ENCODE data around the gene TMCC3.

TMCC3 gene

GRCh38 chr12:94565683-94566082 is 84.7 kb downstream of the TMCC3 start:
- no peaks in the 10 kb centered on the region for H3K9me3 ChIP-seq (ENCODE audit: control insufficient read depth, insufficient read depth, low read depth, low read length)
- H3K36me3 ChIP-seq (ENCODE audit: control insufficient read depth in 2 of 2, insufficient read depth in 1 of 2, low read length in 2 of 2), result no peaks in the 10 kb centered on the region
- H3K4me3 ChIP-seq (ENCODE audit: low read depth, low read length), result no peak overlapping the region
- no peak overlapping the region for H3K27ac ChIP-seq (ENCODE audit: extremely low read depth, low read depth, low read length)
- H3K4me1 ChIP-seq (ENCODE audit: control insufficient read depth, insufficient read depth, low read length), result peaks cover 16% of the 10 kb centered on the region
- ChIA-PET CTCF (interaction anchor here (0.7 kb wide), 1 partner anchor 20 kb away, joined by 3 read pairs; no protein-coding TSS in a partner anchor), POLR2A (no interaction called here)
- TF ChIP-seq ZNF416 (tag by site-specific recombination; IDR thresholded peaks at IDR 0.05), result no peak
- TF ChIP-seq HOXA7 (CRISPR knock-in tag; IDR thresholded peaks at IDR 0.05; ENCODE audit: borderline replicate concordance), result no peak
- TF ChIP-seq TCF7L2 (IDR thresholded peaks at IDR 0.05; ENCODE audit: borderline replicate concordance, low read depth, low read length), result no peak
- no peak for TF ChIP-seq ZNF585B (tag by site-specific recombination; IDR thresholded peaks at IDR 0.05)
- TF ChIP-seq GLIS2 (tag by site-specific recombination; IDR thresholded peaks at IDR 0.05), result no peak

- ChIA-PET CTCF (interaction anchor here (0.8 to 2.4 kb wide), 2 partner anchors 17 to 57 kb away, joined by 3 to 11 read pairs; no protein-coding TSS in a partner anchor), POLR2A (interaction anchor here (0.6 kb wide), 1 partner anchor 17 kb away, joined by 3 read pairs; no protein-coding TSS in a partner anchor)
- Histone ChIP-seq H3K4me1 (ENCODE audit: control insufficient read depth, insufficient read depth, low read length) (peaks cover 15% of the 10 kb centered on the region), H3K9me3 (ENCODE audit: control insufficient read depth, insufficient read depth, low read depth, low read length) (no peaks in the 10 kb centered on the region), H3K27ac (ENCODE audit: extremely low read depth, low read depth, low read length) (no peak overlapping the region), H3K4me3 (ENCODE audit: low read depth, low read length) (no peak overlapping the region), H3K36me3 (ENCODE audit: control insufficient read depth in 2 of 2, insufficient read depth in 1 of 2, low read length in 2 of 2) (no peaks in the 10 kb centered on the region)
- no peak for TF ChIP-seq ZNF426 (tag by site-specific recombination; IDR thresholded peaks at IDR 0.05)
- no peak for TF ChIP-seq ZNF274 (IDR thresholded peaks at IDR 0.05; ENCODE audit: low read length)
- TF ChIP-seq ZNF274 (tag by site-specific recombination; IDR thresholded peaks at IDR 0.05; ENCODE audit: borderline replicate concordance), result no peak
- no peak for TF ChIP-seq KLF8 (tag by site-specific recombination; IDR thresholded peaks at IDR 0.05)
- TF ChIP-seq ZNF132 (tag by site-specific recombination; IDR thresholded peaks at IDR 0.05; ENCODE audit: borderline replicate concordance), result no peak
- TF ChIP-seq ZNF747 (tag by site-specific recombination; IDR thresholded peaks at IDR 0.05), result no peak
- no peak for TF ChIP-seq ZNF623 (tag by site-specific recombination; IDR thresholded peaks at IDR 0.05)
- TF ChIP-seq ZNF157 (tag by site-specific recombination; IDR thresholded peaks at IDR 0.05), result no peak
- no peak for TF ChIP-seq ZNF529 (tag by site-specific recombination; IDR thresholded peaks at IDR 0.05; ENCODE audit: insufficient replicate concordance)
- TF ChIP-seq BCL11A (tag by site-specific recombination; IDR thresholded peaks at IDR 0.05; ENCODE audit: low read depth), result no peak
- no peak for TF ChIP-seq GFI1B (tag by site-specific recombination; IDR thresholded peaks at IDR 0.05)
- TF ChIP-seq ZNF626 (tag by site-specific recombination; IDR thresholded peaks at IDR 0.05), result no peak
- TF ChIP-seq ZNF292 (tag by site-specific recombination; IDR thresholded peaks at IDR 0.05; ENCODE audit: borderline replicate concordance, low read depth), result no peak
- no peak for TF ChIP-seq ZNF23 (tag by site-specific recombination; IDR thresholded peaks at IDR 0.05; ENCODE audit: borderline replicate concordance)
- TF ChIP-seq ZNF514 (tag by site-specific recombination; IDR thresholded peaks at IDR 0.05), result no peak
- no peak for TF ChIP-seq ELK4 (IDR thresholded peaks at IDR 0.05; ENCODE audit: borderline replicate concordance, low read depth, low read length)
These were observed 87.1 kb downstream of the TMCC3 start for GRCh38 chr12:94563286-94563685.

GRCh38 chr12:94561943-94562411 is 88.4 kb downstream of the TMCC3 start:
- Histone ChIP-seq H3K27ac (ENCODE audit: extremely low read depth, low read depth, low read length) (no peak overlapping the region), H3K4me3 (ENCODE audit: low read depth, low read length) (no peak overlapping the region), H3K4me1 (ENCODE audit: control insufficient read depth, insufficient read depth, low read length) (peaks cover 5% of the 10 kb centered on the region; the same call in 1 of the 2 replicates), H3K36me3 (ENCODE audit: control insufficient read depth in 2 of 2, insufficient read depth in 1 of 2, low read length in 2 of 2) (no peaks in the 10 kb centered on the region), H3K9me3 (ENCODE audit: control insufficient read depth, insufficient read depth, low read depth, low read length) (no peaks in the 10 kb centered on the region)
- POLR2A ChIA-PET, result no interaction called here
- CTCF ChIA-PET, result interaction anchor here (2.4 kb wide), 1 partner anchor 16 kb away, joined by 11 read pairs; no protein-coding TSS in a partner anchor
- TF ChIP-seq ZNF449 (tag by site-specific recombination; IDR thresholded peaks at IDR 0.05) (no peak), SETDB1 (IDR thresholded peaks at IDR 0.05; ENCODE audit: insufficient read length, low read length) (no peak), ZNF2 (tag by site-specific recombination; IDR thresholded peaks at IDR 0.05) (no peak), ZNF548 (tag by site-specific recombination; IDR thresholded peaks at IDR 0.05) (no peak), ZNF791 (tag by site-specific recombination; IDR thresholded peaks at IDR 0.05) (no peak), GLIS1 (tag by site-specific recombination; IDR thresholded peaks at IDR 0.05) (no peak), ZNF223 (tag by site-specific recombination; IDR thresholded peaks at IDR 0.05) (no peak), ZNF792 (tag by site-specific recombination; IDR thresholded peaks at IDR 0.05) (no peak), ZNF707 (tag by site-specific recombination; IDR thresholded peaks at IDR 0.05) (no peak), GLI2 (tag by site-specific recombination; IDR thresholded peaks at IDR 0.05; ENCODE audit: borderline replicate concordance, low read depth) (no peak)
- TF ChIP-seq, protein P1, sequence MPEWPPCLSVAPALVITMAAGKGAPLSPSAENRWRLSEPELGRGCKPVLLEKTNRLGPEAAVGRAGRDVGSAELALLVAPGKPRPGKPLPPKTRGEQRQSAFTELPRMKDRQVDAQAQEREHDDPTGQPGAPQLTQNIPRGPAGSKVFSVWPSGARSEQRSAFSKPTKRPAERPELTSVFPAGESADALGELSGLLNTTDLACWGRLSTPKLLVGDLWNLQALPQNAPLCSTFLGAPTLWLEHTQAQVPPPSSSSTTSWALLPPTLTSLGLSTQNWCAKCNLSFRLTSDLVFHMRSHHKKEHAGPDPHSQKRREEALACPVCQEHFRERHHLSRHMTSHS (tag by site-specific recombination; IDR thresholded peaks at IDR 0.05), result no peak
